HL-60 (cell line): Measurements from ENCODE around the gene LYRM2.

Experiments
- DNase-seq, 2 experiments: peaks; one replicate each; pipeline ENCODE4 v3.0.0-alpha.2; 2010 to 2020; ENCODE audit warnings: low read depth in 1 of 2, low spot score in 1 of 2
- H3K27ac ChIP-seq: fragments of 250-450 bp; sonication (Bioruptor Pico); replicated peaks from 2 replicates; pipeline ENCODE4 v1.5.1; 2020; ENCODE audit warnings: mild to moderate bottlenecking, moderate library complexity
- H3K27me3 ChIP-seq: fragments of 250-450 bp; sonication (Bioruptor Pico); 2 replicates; pipeline ENCODE4 v1.5.1; 2021; ENCODE audit warnings: mild to moderate bottlenecking, moderate library complexity; ENCODE audit not compliant: insufficient read depth, poor library complexity, severe bottlenecking
- H3K4me3 ChIP-seq: replicated peaks from 2 replicates; pipeline ENCODE4 v1.5.1; 2011; ENCODE audit warnings: mild to moderate bottlenecking, control low read depth, low read length; ENCODE audit not compliant: insufficient read depth
- CTCF ChIP-seq: IDR thresholded peaks from one replicate; pipeline ENCODE4 v1.5.1; 2011; ENCODE audit warnings: low read length, control low read depth, inconsistent platforms; ENCODE audit not compliant: insufficient read depth
- GABPA ChIP-seq: IDR thresholded peaks from 2 replicates; pipeline ENCODE4 v1.6.1; 2012; ENCODE audit warnings: low read depth
- POLR2AphosphoS5 ChIP-seq: IDR thresholded peaks from 2 replicates; pipeline ENCODE4 v1.6.1; 2012; ENCODE audit warnings: low read depth
- REST ChIP-seq: IDR thresholded peaks from 2 replicates; pipeline ENCODE4 v1.6.1; 2012; ENCODE audit warnings: low read depth; ENCODE audit not compliant: insufficient replicate concordance
- SPI1 ChIP-seq: IDR thresholded peaks from 2 replicates; pipeline ENCODE4 v1.6.1; 2012; ENCODE audit warnings: low read depth, mild to moderate bottlenecking, borderline replicate concordance

LYRM2 gene

GRCh38 chr6:89525786-89526562 lies 112.6 kb downstream of the LYRM2 start:
- Histone ChIP-seq H3K4me3 (no peak overlapping the region), H3K27me3 (no peaks in the 10 kb centered on the region), H3K27ac (no peak overlapping the region)
- TF ChIP-seq SPI1 (no peak), GABPA (no peak), CTCF (no peak), REST (no peak), POLR2AphosphoS5 (no peak)
- no peak for DNase-seq

- TF ChIP-seq REST, result no peak
- TF ChIP-seq GABPA, result no peak
- no peak for TF ChIP-seq POLR2AphosphoS5
- TF ChIP-seq SPI1, result no peak
- no peak for TF ChIP-seq CTCF
- no peak overlapping the region for H3K27ac ChIP-seq
- no peak for DNase-seq
- no peaks in the 10 kb centered on the region for H3K27me3 ChIP-seq
- no peak overlapping the region for H3K4me3 ChIP-seq
Observed at GRCh38 chr6:89522778-89523177, 115.8 kb downstream of the LYRM2 start.

- Histone ChIP-seq H3K27me3 (no peaks in the 10 kb centered on the region), H3K27ac (no peak overlapping the region), H3K4me3 (no peak overlapping the region)
- TF ChIP-seq POLR2AphosphoS5 (no peak), CTCF (no peak), GABPA (no peak), REST (no peak), SPI1 (no peak)
- DNase-seq, result no peak
Observed at GRCh38 chr6:89520736-89521135, 117.8 kb downstream of the LYRM2 start.
